Spleen (tissue), 7 donors: ENCODE data around the gene GOLGA6L10.
"Not testable (repeated sequence)": the region's sequence is repeated elsewhere in the genome, so short reads cannot be mapped to it uniquely, and the experiment has no call there.

Experiments
- POLR2A ChIP-seq, 3 donors: fragments of 450-650 bp; IDR thresholded peaks; one replicate each; pipeline ENCODE4 v1.5.1; 2017; ENCODE audit warnings: antibody characterized with exemption in 3 of 3, mild to moderate bottlenecking in 1 of 3
- POLR2AphosphoS5 ChIP-seq, 3 donors: sonication (generic); formaldehyde crosslinking; IDR thresholded peaks; one replicate each; pipeline ENCODE4 v1.5.1; 2017; ENCODE audit warnings: antibody characterized with exemption in 3 of 3
- TF ChIP-seq, protein P1 (sequence below), 11 experiments: fragments of 200-600 bp in 7 of 11; fragments of 450-650 bp in 4 of 11; sonication (generic) in 4 of 11; IDR thresholded peaks in 8 of 11; conservative IDR thresholded peaks in 3 of 11; 1 replicate in 7 of 11; 2 replicates in 4 of 11; pipeline versions ENCODE4 v1.4.0 to v1.8.0; 2016 to 2021; ENCODE audit warnings: antibody characterized with exemption in 11 of 11, inconsistent platforms in 4 of 11, mild to moderate bottlenecking in 1 of 11
- donor health status: DM: no; HTN: no; CAD: no; lungs with moderate emphysema.
- donor health status: DM: no; HTN: no; CAD: no.
- donor health status: DM: no; HTN: no; CAD: no.

DNA sequence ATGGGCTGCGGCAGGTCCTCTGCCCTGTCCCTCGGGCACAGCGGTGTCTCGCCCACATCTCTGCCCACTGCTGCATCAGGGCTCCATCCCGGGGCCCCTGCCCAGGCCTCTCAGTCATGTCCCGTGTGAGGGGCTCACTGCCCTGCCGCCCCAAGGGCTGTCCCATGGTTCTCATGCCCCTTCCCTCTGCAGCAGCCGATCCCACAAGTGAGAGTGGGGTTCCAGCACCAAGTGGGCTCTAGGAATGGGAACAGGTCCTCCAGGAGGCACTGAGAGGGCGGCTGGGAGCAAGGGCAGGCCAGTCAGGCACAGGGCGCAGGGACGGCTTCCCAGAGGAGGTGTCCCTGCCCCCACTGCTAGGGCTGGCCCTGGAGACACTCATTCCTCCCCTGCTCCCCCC, 18.4 kb downstream of the GOLGA6L10 start:
- TF ChIP-seq, protein P1, sequence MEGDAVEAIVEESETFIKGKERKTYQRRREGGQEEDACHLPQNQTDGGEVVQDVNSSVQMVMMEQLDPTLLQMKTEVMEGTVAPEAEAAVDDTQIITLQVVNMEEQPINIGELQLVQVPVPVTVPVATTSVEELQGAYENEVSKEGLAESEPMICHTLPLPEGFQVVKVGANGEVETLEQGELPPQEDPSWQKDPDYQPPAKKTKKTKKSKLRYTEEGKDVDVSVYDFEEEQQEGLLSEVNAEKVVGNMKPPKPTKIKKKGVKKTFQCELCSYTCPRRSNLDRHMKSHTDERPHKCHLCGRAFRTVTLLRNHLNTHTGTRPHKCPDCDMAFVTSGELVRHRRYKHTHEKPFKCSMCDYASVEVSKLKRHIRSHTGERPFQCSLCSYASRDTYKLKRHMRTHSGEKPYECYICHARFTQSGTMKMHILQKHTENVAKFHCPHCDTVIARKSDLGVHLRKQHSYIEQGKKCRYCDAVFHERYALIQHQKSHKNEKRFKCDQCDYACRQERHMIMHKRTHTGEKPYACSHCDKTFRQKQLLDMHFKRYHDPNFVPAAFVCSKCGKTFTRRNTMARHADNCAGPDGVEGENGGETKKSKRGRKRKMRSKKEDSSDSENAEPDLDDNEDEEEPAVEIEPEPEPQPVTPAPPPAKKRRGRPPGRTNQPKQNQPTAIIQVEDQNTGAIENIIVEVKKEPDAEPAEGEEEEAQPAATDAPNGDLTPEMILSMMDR (IDR thresholded peaks at IDR 0.05 in 8 of 11, conservative IDR thresholded peaks at IDR 0.05 in 3 of 11), result not testable (repeated sequence)
- not testable (repeated sequence) for TF ChIP-seq POLR2A, POLR2AphosphoS5 (IDR thresholded peaks at IDR 0.05)
